ENCODE results near the gene IL7R. TPM values are rescaled to one million over a fixed set of nuclear protein-coding genes. Genes with fewer than 3 reads are reported as not detected.
A peak's percentile ranks its signal among the peaks of the same experiment; 100 is the strongest.

IL7R gene
- total RNA-seq, 2 experiments from 2014 or later, result 236 to 246 TPM

DNA sequence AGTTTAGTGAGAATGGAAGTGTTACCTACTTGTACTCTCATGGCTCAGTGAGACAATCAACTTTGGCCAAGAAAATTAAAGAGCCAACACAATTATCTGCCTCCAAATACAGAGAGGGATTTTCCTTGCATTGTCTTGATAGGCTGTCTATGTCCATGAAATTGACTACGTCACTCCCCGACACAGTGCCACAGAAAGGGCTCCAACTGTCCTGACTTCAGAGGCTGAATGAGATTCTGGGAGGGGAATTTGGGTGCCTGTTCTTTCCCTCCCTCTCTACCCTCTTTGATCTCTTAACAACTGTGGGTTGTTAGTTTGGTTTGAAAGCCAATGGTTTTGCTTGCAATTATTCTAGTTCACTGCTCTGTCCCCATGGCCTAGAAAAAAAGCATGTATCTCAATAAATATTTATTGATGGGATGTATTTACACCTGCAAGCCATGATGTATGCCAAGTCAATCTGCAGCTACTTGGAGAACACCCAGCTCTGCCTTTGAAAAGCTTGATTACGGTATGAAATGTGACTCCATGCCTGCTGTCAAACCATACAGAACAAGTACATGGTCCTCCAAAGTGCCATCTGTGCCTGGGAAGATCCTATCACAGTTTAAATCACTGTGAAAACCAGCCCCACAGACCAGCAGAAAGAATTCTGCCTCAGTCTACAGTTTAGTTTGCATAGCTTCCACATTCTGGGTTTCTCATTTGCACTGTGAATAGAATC, 44.4 kb downstream of the IL7R start:
- DNase-seq, result no peak

DNA sequence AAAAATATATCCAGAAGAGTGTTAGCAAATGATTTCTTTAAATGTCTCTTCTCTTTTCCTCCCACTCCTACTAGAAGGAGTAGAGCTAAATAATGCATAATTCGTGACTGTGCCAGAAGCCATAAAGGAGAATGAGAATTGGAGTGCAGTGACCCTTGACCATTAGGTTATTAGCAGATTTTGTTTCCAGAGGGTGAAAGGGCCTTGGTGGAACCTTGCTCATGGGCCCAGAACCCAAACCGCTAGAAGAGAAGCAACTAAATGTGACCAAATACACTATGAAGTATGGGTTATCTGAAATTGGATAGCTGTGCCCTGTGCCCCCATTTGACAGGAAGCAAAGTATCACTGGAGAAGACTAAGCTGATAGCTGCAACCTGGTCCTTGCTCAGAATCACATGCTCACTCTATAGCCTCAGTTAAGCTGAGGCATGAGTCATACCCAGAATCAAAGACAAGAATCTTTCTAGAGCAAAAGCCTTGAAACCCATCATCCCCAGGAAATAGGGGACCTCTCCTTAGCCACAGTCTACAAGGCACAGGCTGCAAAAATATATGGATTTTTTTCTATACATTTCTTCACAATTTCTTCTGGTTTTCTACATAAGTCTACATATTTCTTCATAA, 45.5 kb downstream of the IL7R start:
- POLR2A ChIA-PET, result interaction anchor here (1.1 kb wide), 1 partner anchor 48 kb away, joined by 3 read pairs; no protein-coding TSS in a partner anchor
- Mint-ChIP-seq H3K27ac (peak overlapping the region; percentile 81), H3K4me3 (peak overlapping the region; percentile 5), H3K9me3 (ENCODE audit: low read depth) (peaks cover 1% of the 10 kb centered on the region), H3K27me3 (no peaks in the 10 kb centered on the region), H3K36me3 (ENCODE audit: low read depth) (peaks cover 8% of the 10 kb centered on the region), H3K4me1 (peaks cover 85% of the 10 kb centered on the region)
- intact Hi-C loops (cut with DNase I, micrococcal nuclease), result no loop called here
- CTCF ChIA-PET, result interaction anchor here (0.9 to 4.4 kb wide), 10 partner anchors 21 to 251 kb away, joined by 3 to 16 read pairs (median 4); no protein-coding TSS in a partner anchor
- DNase-seq, result peak; percentile 42
- peak; percentile 60 for ATAC-seq

More for the DNA sequence above, 44.4 kb downstream of the IL7R start:
- H3K4me1 Mint-ChIP-seq, result peaks cover 80% of the 10 kb centered on the region
- ChIA-PET POLR2A (interaction anchor here (0.6 to 1.1 kb wide), 2 partner anchors 47 to 80 kb away, joined by 3 to 4 read pairs; no protein-coding TSS in a partner anchor), CTCF (interaction anchor here (0.6 to 4.4 kb wide), 6 partner anchors 22 to 767 kb away, joined by 3 to 16 read pairs (median 4); no protein-coding TSS in a partner anchor)
- ATAC-seq, result no peak
- H3K27me3 Mint-ChIP-seq, result no peaks in the 10 kb centered on the region
- H3K27ac Mint-ChIP-seq, result peak overlapping the region; percentile 81
- H3K4me3 Mint-ChIP-seq, result no peak overlapping the region
- peaks cover 8% of the 10 kb centered on the region for H3K36me3 Mint-ChIP-seq (ENCODE audit: low read depth)
- no peaks in the 10 kb centered on the region for H3K9me3 Mint-ChIP-seq (ENCODE audit: low read depth)
- intact Hi-C loops (cut with DNase I, micrococcal nuclease), result loop anchor here in 1 of 2 experiments (2.0 kb wide), 1 partner anchor 14 kb away; no protein-coding TSS in a partner anchor

DNA sequence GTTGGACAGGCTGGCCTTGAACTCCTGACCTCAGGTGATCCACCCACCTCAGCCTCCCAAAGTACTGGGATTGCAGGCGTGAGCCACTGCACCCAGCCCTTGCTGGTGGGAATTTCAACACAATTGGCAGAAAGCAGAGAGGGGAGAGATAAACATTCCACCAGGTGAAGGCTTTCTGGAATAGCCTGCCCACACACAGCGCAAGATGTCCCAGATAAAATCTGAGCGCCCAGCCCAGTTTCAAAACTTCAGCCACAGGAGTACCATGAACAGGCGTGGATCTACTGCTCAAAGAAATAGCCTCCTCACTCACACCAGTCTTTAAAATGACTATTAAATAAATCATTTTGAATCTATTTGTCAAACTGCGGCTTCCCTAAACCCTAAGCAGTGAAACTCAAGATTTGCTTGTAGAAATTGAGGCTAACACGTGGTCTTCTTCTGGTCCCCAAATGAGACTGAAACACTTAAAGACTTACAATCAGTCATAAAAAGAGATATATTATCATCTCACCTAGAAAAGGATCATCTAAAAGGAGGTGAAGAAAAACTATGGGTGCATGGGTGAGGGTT, 47.0 kb downstream of the IL7R start:
- peak overlapping the region; percentile 91 for H3K27ac Mint-ChIP-seq
- H3K4me3 Mint-ChIP-seq, result peak overlapping the region; percentile 23
- ChIA-PET CTCF (interaction anchor here (0.7 to 2.7 kb wide), 12 partner anchors 10 to 252 kb away, joined by 3 to 15 read pairs (median 3); no protein-coding TSS in a partner anchor), POLR2A (interaction anchor here (0.6 to 1.8 kb wide), 6 partner anchors 22 to 48 kb away, joined by 3 to 5 read pairs (median 5); partner anchors contain the start of gene IL7R)
- H3K36me3 Mint-ChIP-seq (ENCODE audit: low read depth), result peaks cover 8% of the 10 kb centered on the region
- DNase-seq (no peak), ATAC-seq (peak; percentile 13)
- peaks cover 1% of the 10 kb centered on the region for H3K9me3 Mint-ChIP-seq (ENCODE audit: low read depth)
- H3K27me3 Mint-ChIP-seq, result no peaks in the 10 kb centered on the region
- intact Hi-C loops (cut with DNase I, micrococcal nuclease), result loop anchor here (1.0 to 2.0 kb wide), 10 partner anchors 16 to 167 kb away; no protein-coding TSS in a partner anchor
- H3K4me1 Mint-ChIP-seq, result peaks cover 87% of the 10 kb centered on the region

DNA sequence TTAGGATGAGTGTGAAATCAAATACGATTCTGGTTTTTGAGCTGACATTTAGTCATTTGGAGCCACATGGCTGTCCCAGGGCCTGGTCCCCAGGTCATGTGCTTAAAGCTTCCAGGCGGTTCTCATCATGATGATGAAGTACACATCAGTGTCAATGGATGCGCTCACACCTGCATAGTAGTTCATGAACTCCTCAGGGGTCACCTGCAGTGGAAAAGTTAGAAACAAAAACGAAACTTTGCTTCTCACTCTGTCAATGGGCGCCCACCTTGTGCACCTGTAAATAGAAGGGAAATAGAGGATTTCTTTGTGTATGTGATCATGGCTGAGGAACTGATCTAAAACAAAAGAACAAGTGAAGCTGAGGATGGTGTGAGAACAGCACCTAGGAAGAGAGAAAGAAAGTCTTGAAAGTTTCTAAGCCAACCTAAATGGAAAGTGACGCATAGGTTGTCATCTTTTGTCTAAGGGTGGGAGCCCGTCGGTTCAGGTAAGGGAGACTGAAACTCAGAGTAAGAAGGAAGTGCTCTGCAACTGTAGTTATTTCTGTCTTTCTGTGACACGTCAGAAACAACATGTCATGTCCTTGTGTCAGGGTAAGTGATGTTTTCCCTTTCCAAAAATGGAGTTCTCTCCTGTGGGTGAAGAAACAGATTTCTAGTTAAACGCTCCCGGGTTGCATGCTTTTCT, 47.9 kb downstream of the IL7R start:
- Mint-ChIP-seq H3K4me1 (peaks cover 84% of the 10 kb centered on the region), H3K9me3 (ENCODE audit: low read depth) (peaks cover 1% of the 10 kb centered on the region), H3K27me3 (no peaks in the 10 kb centered on the region), H3K4me3 (peak overlapping the region; percentile 23), H3K36me3 (ENCODE audit: low read depth) (peaks cover 8% of the 10 kb centered on the region), H3K27ac (peak overlapping the region; percentile 91)
- DNase-seq, result peak; percentile 69
- peak; percentile 76 for ATAC-seq
- intact Hi-C loops (cut with DNase I, micrococcal nuclease), result loop anchor here (1.0 to 2.0 kb wide), 11 partner anchors 15 to 168 kb away; no protein-coding TSS in a partner anchor
- ChIA-PET CTCF (interaction anchor here (0.6 to 2.7 kb wide), 13 partner anchors 11 to 253 kb away, joined by 3 to 15 read pairs (median 4); no protein-coding TSS in a partner anchor), POLR2A (interaction anchor here (0.9 to 1.8 kb wide), 8 partner anchors 20 to 83 kb away, joined by 3 to 5 read pairs (median 4); partner anchors contain the start of gene IL7R)

DNA sequence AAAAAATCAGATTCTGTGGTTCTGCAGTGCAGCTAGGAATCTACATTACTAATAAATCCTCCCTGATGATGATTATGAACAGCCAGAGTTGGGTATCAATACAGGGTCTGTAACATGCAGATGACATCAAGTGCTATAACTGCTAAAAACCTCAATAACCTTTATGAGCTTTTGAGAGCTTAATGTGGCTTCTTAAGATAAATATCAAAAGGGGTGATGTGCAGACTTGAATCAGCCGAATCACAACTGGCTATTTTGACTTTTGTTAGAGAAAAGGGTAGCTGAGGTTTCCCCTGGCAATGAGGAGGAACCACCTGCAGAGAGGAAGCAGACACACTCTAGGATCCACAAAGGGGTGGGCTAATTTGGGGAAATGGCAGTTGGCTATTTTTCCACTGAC, 51.5 kb downstream of the IL7R start:
- Mint-ChIP-seq H3K4me1 (peaks cover 55% of the 10 kb centered on the region), H3K9me3 (ENCODE audit: low read depth) (peaks cover 16% of the 10 kb centered on the region), H3K27me3 (no peaks in the 10 kb centered on the region), H3K27ac (peak overlapping the region; percentile 72), H3K36me3 (ENCODE audit: low read depth) (peaks cover 17% of the 10 kb centered on the region), H3K4me3 (no peak overlapping the region)
- DNase-seq, result no peak
- ChIA-PET CTCF (interaction anchor here (0.6 to 2.2 kb wide), 9 partner anchors 10 to 214 kb away, joined by 3 to 10 read pairs (median 4); partner anchors contain the start of gene IL7R), POLR2A (interaction anchor here (0.6 to 1.6 kb wide), 3 partner anchors 49 to 84 kb away, joined by 3 to 5 read pairs (median 4); no protein-coding TSS in a partner anchor)
- peak; percentile 9 for ATAC-seq
- intact Hi-C loops (cut with DNase I, micrococcal nuclease), result no loop called here

DNA sequence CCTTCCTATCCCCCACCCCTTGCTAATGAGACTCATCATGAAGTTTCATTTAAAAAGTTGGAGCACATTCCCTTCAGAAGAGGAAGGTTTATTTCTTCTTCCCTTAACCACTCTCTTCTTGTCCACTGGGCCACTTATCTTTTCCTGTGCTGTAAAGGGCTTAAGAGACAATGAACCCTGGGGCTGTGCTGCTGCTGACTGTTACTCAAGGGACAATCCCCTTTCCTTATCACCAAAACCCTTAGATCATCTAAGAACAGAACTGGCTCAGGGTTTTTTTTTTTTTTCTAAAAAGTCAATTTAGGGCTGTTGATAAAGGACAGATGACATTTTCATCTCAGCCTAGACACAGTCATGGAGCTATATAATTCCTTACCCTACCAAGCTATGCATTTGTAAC, 52.1 kb downstream of the IL7R start:
- H3K36me3 Mint-ChIP-seq (ENCODE audit: low read depth), result peaks cover 17% of the 10 kb centered on the region
- ATAC-seq (peak; percentile 42), DNase-seq (peak; percentile 46)
- H3K27ac Mint-ChIP-seq, result peak overlapping the region; percentile 72
- ChIA-PET CTCF (interaction anchor here (0.5 to 2.2 kb wide), 7 partner anchors 10 to 723 kb away, joined by 3 to 10 read pairs (median 3); no protein-coding TSS in a partner anchor), POLR2A (interaction anchor here (0.6 to 1.6 kb wide), 4 partner anchors 49 to 850 kb away, joined by 3 to 5 read pairs (median 4); no protein-coding TSS in a partner anchor)
- no peak overlapping the region for H3K4me3 Mint-ChIP-seq
- H3K9me3 Mint-ChIP-seq (ENCODE audit: low read depth), result peaks cover 16% of the 10 kb centered on the region
- H3K4me1 Mint-ChIP-seq, result peaks cover 49% of the 10 kb centered on the region
- intact Hi-C loops (cut with DNase I, micrococcal nuclease), result no loop called here
- no peaks in the 10 kb centered on the region for H3K27me3 Mint-ChIP-seq

DNA sequence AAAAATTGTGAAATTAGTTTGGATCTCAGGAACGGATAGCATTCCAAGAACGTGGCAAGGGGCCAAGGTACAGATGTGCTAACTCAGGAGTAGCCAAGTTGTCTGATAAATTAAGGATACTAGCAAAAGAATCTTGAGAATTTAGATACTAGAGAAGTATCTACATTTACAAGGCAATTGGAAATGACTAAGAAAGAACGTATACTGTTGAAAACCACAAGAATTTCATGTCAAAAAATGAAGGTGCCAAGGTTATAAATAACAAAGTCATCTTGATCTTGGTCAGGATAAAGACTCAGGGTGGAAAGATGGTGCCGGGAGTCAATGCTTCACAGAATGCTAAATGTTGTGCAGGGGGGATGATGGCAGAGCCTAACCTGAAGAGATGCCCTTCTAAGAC, 62.5 kb downstream of the IL7R start:
- peak; percentile 72 for ATAC-seq
- peak overlapping the region; percentile 82 for H3K27ac Mint-ChIP-seq
- H3K27me3 Mint-ChIP-seq, result no peaks in the 10 kb centered on the region
- intact Hi-C loops (cut with DNase I, micrococcal nuclease), result loop anchor here (1.0 kb wide), 2 partner anchors 15 to 67 kb away; no protein-coding TSS in a partner anchor
- peak overlapping the region; percentile 24 for H3K4me3 Mint-ChIP-seq
- peaks cover 17% of the 10 kb centered on the region for H3K36me3 Mint-ChIP-seq (ENCODE audit: low read depth)
- DNase-seq, result peak; percentile 46
- ChIA-PET POLR2A (interaction anchor here (0.6 kb wide), 1 partner anchor 24 kb away, joined by 5 read pairs; no protein-coding TSS in a partner anchor), CTCF (interaction anchor here (0.7 to 1.5 kb wide), 3 partner anchors 10 to 150 kb away, joined by 3 to 7 read pairs (median 3); no protein-coding TSS in a partner anchor)
- H3K9me3 Mint-ChIP-seq (ENCODE audit: low read depth), result peaks cover 14% of the 10 kb centered on the region
- H3K4me1 Mint-ChIP-seq, result peaks cover 48% of the 10 kb centered on the region

DNA sequence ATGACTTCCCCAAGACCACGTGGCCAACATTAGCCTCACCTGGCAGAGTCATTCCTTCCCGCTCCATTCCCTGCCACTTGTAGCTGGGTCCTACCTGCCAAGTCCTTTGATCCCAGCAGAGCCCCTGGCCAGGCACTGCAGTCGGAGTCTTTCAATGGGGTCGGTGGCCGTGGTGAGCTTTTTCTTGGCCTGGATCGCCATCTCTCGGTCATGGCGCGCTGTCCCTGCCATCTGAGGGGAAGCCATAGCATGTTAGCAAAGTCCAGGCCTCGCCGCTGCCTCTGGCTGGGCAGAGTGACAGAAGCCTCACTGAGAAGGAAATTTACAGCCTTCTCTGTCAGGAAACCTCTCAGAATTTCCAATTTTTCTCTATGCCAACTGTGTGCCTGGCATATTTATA, 64.2 kb downstream of the IL7R start:
- no peak for DNase-seq
- POLR2A ChIA-PET, result interaction anchor here (0.6 kb wide), 1 partner anchor 71 kb away, joined by 3 read pairs; no protein-coding TSS in a partner anchor
- peaks cover 62% of the 10 kb centered on the region for H3K4me1 Mint-ChIP-seq

DNA sequence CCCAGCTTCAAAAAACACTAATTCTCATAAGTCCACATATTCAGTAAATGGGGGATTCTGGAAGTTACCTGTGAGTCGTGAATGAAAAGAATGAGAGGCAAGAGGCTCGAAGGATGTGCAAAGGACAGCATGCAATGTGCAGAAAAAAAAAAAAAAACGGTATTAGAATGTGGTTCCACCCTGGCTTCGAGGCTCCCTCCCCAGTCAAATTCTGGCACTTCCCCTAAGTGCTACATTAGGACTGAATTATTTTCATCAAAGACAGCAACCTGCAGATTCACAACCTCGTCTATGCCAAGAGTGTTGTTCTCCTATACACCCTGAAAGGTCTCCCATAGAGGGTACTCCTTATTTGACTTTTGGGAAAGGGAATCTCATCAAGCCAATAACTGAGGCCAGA, 65.2 kb downstream of the IL7R start:
- CTCF ChIA-PET, result interaction anchor here (0.6 kb wide), 1 partner anchor 68 kb away, joined by 3 read pairs; no protein-coding TSS in a partner anchor

More for the DNA sequence above, 64.2 kb downstream of the IL7R start:
- intact Hi-C loops (cut with DNase I, micrococcal nuclease), result loop anchor here (10.0 kb wide), 2 partner anchors 606 to 996 kb away; partner anchors contain the start of gene DNAJC21 (in 1 of the 2)
- H3K27ac Mint-ChIP-seq, result no peak overlapping the region
- no peak overlapping the region for H3K4me3 Mint-ChIP-seq
- CTCF ChIA-PET, result no interaction called here
- H3K27me3 Mint-ChIP-seq, result no peaks in the 10 kb centered on the region
- H3K9me3 Mint-ChIP-seq (ENCODE audit: low read depth), result peaks cover 14% of the 10 kb centered on the region
- ATAC-seq, result no peak
- H3K36me3 Mint-ChIP-seq (ENCODE audit: low read depth), result peaks cover 12% of the 10 kb centered on the region

DNA sequence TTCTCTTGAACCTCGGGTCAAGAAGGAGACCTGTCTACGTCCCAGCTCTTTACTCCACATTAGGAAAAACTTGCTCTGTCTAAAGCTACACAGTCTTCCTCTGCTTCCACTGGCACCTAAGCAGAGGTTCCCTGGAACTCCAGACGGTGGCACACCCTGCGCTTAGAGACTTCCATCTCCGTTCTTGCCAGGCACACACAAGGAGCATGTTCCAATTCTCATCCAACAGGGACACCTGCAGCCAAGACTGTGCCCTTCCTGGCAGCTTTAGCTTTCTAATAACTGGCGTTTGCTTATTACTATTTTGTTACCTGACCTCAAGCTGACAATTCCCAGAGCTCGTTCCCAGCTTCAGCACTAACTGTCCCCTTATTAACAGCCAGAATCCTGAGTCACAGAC, 65.8 kb downstream of the IL7R start:
- ATAC-seq (no peak), DNase-seq (no peak)
- Mint-ChIP-seq H3K27ac (peak overlapping the region; percentile 48), H3K4me1 (peaks cover 71% of the 10 kb centered on the region), H3K9me3 (ENCODE audit: low read depth) (peaks cover 8% of the 10 kb centered on the region), H3K36me3 (ENCODE audit: low read depth) (peaks cover 12% of the 10 kb centered on the region), H3K4me3 (no peak overlapping the region), H3K27me3 (no peaks in the 10 kb centered on the region)
- intact Hi-C loops (cut with DNase I, micrococcal nuclease), result loop anchor here (10.0 kb wide), 2 partner anchors 608 to 998 kb away; partner anchors contain the start of gene DNAJC21 (in 1 of the 2)
- CTCF ChIA-PET, result interaction anchor here (0.6 to 4.3 kb wide), 4 partner anchors 64 to 579 kb away, joined by 3 to 38 read pairs (median 4); no protein-coding TSS in a partner anchor
- POLR2A ChIA-PET, result interaction anchor here (0.7 kb wide), 1 partner anchor 59 kb away, joined by 4 read pairs; no protein-coding TSS in a partner anchor

More for the DNA sequence above, 65.2 kb downstream of the IL7R start:
- no peak overlapping the region for H3K27ac Mint-ChIP-seq
- intact Hi-C loops (cut with DNase I, micrococcal nuclease), result loop anchor here (10.0 kb wide), 2 partner anchors 607 to 997 kb away; partner anchors contain the start of gene DNAJC21 (in 1 of the 2)
- H3K36me3 Mint-ChIP-seq (ENCODE audit: low read depth), result peaks cover 12% of the 10 kb centered on the region
- POLR2A ChIA-PET, result interaction anchor here (0.7 kb wide), 1 partner anchor 251 kb away, joined by 3 read pairs; no protein-coding TSS in a partner anchor
- no peak overlapping the region for H3K4me3 Mint-ChIP-seq
- peaks cover 71% of the 10 kb centered on the region for H3K4me1 Mint-ChIP-seq
- H3K9me3 Mint-ChIP-seq (ENCODE audit: low read depth), result peaks cover 8% of the 10 kb centered on the region
- DNase-seq (peak; percentile 22), ATAC-seq (no peak)
- no peaks in the 10 kb centered on the region for H3K27me3 Mint-ChIP-seq

Measured in activated CD4-positive, alpha-beta T cell treated with anti-CD3 and anti-CD28 coated beads for 36 hours (primary cell).